ENCODE results near the gene FER1L5. TPM values are rescaled to one million over a fixed set of nuclear protein-coding genes. Genes with fewer than 3 reads are reported as not detected.

FER1L5 gene
- total RNA-seq, 1 experiment from 2014 or later: 0.91 TPM

DNA sequence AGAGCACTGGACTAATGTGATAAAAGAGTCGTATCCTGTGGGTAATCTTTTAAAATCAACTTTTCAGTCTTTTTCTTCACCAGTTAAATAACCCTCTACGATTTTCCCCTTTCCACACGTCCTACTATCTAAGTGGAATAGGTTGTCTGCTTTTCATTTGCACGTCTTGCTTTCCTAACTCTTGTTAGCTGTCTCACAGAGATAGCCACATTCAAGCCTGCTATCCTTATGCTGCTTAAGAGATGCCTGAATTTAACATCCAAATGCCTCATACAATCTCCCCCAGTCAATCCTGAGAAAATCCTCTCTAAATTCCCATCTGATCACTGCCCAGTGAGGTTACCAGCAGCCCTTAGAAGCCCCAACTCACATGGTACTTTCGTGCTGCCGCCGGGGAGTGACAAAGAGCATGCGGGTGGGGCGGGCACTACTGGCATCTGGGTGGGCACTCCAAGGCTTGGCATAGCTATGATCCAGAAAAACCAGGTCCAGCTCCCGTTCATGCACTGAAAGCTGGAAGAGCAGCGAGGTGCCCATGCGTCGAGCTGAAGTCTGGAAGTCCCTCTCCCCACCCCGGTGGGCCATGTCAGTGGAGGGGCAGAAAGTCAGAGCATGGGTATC is 5.9 kb upstream of the FER1L5 start:
- no peak for TF ChIP-seq YY1 (IDR thresholded peaks at IDR 0.05; ENCODE audit: extremely low read depth, insufficient replicate concordance, low read depth, low read length)
- TF ChIP-seq ZNF274 (IDR thresholded peaks at IDR 0.05; ENCODE audit: low read depth, low read length): no peak
- no peak for TF ChIP-seq SRF (IDR thresholded peaks at IDR 0.05; ENCODE audit: low read depth)
- no peak for TF ChIP-seq POLR2A (IDR thresholded peaks at IDR 0.05; ENCODE audit: borderline replicate concordance, extremely low read depth, insufficient read depth, insufficient read length)
- TF ChIP-seq, protein P1, sequence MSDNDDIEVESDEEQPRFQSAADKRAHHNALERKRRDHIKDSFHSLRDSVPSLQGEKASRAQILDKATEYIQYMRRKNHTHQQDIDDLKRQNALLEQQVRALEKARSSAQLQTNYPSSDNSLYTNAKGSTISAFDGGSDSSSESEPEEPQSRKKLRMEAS (IDR thresholded peaks at IDR 0.05): no peak
- TF ChIP-seq TCF7L2 (IDR thresholded peaks at IDR 0.05; ENCODE audit: borderline replicate concordance, extremely low read depth, insufficient read depth, insufficient read length): no peak
- no peak for TF ChIP-seq CBX3 (IDR thresholded peaks at IDR 0.05; ENCODE audit: low read depth)
- no peak for TF ChIP-seq CEBPB (IDR thresholded peaks at IDR 0.05; ENCODE audit: low read depth)
- no peak for ATAC-seq
- ChIA-PET POLR2A (no interaction called here), CTCF (no interaction called here), RAD21 (ENCODE audit: low non-redundant PET in 1 of 2, low total read pairs in 2 of 2, uncharacterized antibody in 2 of 2, unreplicated experiment in 2 of 2) (no interaction called here)
- no peak overlapping the region for H3K27ac ChIP-seq (ENCODE audit: low read depth, low read length)
- peaks cover 55% of the 10 kb centered on the region for H3K79me2 ChIP-seq (ENCODE audit: insufficient read depth, low read length)
- peak overlapping the region; percentile 91 for H3K9ac ChIP-seq (ENCODE audit: low read length)
- DNase-seq (ENCODE audit: low read depth, low spot score): no peak
- intact Hi-C loops (cut with micrococcal nuclease): loop anchor here (10.0 kb wide), 1 partner anchor 128 kb away; the partner anchor contains the start of gene CNNM4
- H3K4me2 ChIP-seq (ENCODE audit: low read length): peak overlapping the region; percentile 77
- no peak overlapping the region for H2AFZ ChIP-seq (ENCODE audit: low read depth, low read length, poor library complexity, severe bottlenecking)
- peaks cover 6 to 20% of the 10 kb centered on the region in 2 experiments; a peak in 3 of 4 replicates for H3K4me1 ChIP-seq (ENCODE audit: control insufficient read depth in 1 of 2, insufficient read depth in 2 of 2, low read length in 2 of 2)
- no TSS peak for BruUV-seq (replicated peaks)
- H3K9me2 ChIP-seq (ENCODE audit: insufficient read depth): no peaks in the 10 kb centered on the region
- no peaks in the 10 kb centered on the region for H3K9me3 ChIP-seq (ENCODE audit: control insufficient read depth in 1 of 2, insufficient read depth in 1 of 2, low read depth in 1 of 2, low read length in 2 of 2)
- peak overlapping the region; percentile 71 to 78 for H3K4me3 ChIP-seq (replicated peaks in 1 of 2; ENCODE audit: low read depth in 1 of 2, low read length in 2 of 2)
- no peaks in the 10 kb centered on the region for H4K20me1 ChIP-seq (ENCODE audit: insufficient read depth)
- peaks cover 9 to 11% of the 10 kb centered on the region in 2 experiments for H3K36me3 ChIP-seq (ENCODE audit: control insufficient read depth in 1 of 2, insufficient read depth in 2 of 2, low read length in 2 of 2)
- H3K27me3 ChIP-seq (ENCODE audit: insufficient read depth, low read length): no peaks in the 10 kb centered on the region
